ENCODE measurements around the gene ZNF467. TPM values are rescaled to one million over a fixed set of nuclear protein-coding genes. Genes with fewer than 3 reads are reported as not detected.

Gene ZNF467, protein sequence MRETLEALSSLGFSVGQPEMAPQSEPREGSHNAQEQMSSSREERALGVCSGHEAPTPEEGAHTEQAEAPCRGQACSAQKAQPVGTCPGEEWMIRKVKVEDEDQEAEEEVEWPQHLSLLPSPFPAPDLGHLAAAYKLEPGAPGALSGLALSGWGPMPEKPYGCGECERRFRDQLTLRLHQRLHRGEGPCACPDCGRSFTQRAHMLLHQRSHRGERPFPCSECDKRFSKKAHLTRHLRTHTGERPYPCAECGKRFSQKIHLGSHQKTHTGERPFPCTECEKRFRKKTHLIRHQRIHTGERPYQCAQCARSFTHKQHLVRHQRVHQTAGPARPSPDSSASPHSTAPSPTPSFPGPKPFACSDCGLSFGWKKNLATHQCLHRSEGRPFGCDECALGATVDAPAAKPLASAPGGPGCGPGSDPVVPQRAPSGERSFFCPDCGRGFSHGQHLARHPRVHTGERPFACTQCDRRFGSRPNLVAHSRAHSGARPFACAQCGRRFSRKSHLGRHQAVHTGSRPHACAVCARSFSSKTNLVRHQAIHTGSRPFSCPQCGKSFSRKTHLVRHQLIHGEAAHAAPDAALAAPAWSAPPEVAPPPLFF
- 2.1 TPM for total RNA-seq

DNA sequence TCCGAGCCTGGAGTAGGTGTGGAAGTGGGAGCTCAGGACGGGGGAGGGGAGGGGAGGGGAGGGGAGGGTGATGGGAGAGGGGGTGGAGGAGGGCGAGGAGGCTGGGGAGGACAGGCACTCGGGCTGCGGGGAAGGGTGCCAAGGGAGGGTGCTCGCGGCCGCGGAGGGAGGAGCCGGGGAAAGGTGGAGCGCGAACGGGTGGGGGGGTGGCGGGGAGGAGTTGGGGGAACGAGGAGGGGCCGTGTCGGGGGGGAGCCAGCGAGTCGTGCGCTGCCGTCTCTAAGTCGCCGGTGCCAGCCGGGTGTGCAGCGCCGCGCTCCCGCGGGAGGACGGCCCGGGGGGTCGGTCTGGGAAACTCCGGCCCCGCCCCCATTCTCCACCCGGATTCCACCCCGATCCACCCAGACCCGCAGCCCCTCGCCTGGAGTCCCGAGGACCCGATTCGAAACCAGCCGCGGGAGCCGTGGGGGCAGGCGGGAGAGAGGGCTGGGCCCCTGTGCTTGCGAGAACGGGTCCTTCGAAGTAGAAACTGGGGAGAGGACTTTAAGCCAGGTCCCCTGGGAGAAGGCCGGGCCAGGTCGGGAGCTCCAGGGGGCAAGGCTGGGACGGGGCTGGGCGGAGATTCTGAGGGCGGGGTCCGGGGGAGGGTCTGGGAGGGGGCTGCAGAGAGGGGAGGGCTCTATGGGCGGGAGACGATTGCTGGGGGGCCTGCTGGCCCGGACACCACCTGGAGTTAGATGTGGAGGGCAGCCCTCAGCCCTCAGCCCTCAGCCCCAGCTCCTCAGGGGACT is at the start of gene ZNF467:
TSS of gene ZNF467 (minus strand) at position 143 of the 791 bp plus-strand sequence. CDS start 2,556 bp downstream, outside the sequence.
- H3K9ac ChIP-seq (ENCODE audit: low read depth in 1 of 3, low read length in 3 of 3) = peak within 1 kb of the TSS in 2 of 3 donors; percentile 38 to 57
- peak within 1 kb of the TSS; percentile 38 to 66 (median 63) for H3K4me3 ChIP-seq (ENCODE audit: low read length in 3 of 3)
- peaks cover 9 to 16% (median 14%) of the 10 kb centered on the region in 3 donors for H3K4me1 ChIP-seq (ENCODE audit: control insufficient read depth in 3 of 3, insufficient read depth in 3 of 3, low read length in 3 of 3)
- H3K27ac ChIP-seq (ENCODE audit: low read depth, low read length) = no peak within 1 kb of the TSS
- peaks cover 0 to 15% (median 0%) of the 10 kb centered on the region in 3 donors for H3K27me3 ChIP-seq (ENCODE audit: control insufficient read depth in 3 of 3, insufficient read depth in 3 of 3, low read length in 3 of 3)
- no peaks in the 10 kb centered on the region for H3K36me3 ChIP-seq (ENCODE audit: control insufficient read depth in 3 of 3, insufficient read depth in 3 of 3, low read length in 3 of 3)
- H3K9me3 ChIP-seq (ENCODE audit: control insufficient read depth in 3 of 3, low read length in 3 of 3) = no peaks in the 10 kb centered on the region

GRCh38 chr7:149822353-149822943 is 49.1 kb upstream of the ZNF467 start:
- Histone ChIP-seq H3K9ac (ENCODE audit: low read depth in 1 of 3, low read length in 3 of 3) (no peak overlapping the region), H3K4me3 (ENCODE audit: low read length in 3 of 3) (no peak overlapping the region), H3K27me3 (ENCODE audit: control insufficient read depth in 3 of 3, insufficient read depth in 3 of 3, low read length in 3 of 3) (peaks cover 0 to 18% (median 0%) of the 10 kb centered on the region in 3 donors), H3K36me3 (ENCODE audit: control insufficient read depth in 3 of 3, insufficient read depth in 3 of 3, low read length in 3 of 3) (no peaks in the 10 kb centered on the region), H3K27ac (ENCODE audit: low read depth, low read length) (no peak overlapping the region), H3K4me1 (ENCODE audit: control insufficient read depth in 3 of 3, insufficient read depth in 3 of 3, low read length in 3 of 3) (peaks cover 6 to 11% (median 8%) of the 10 kb centered on the region in 3 donors), H3K9me3 (ENCODE audit: control insufficient read depth in 3 of 3, low read length in 3 of 3) (no peaks in the 10 kb centered on the region)

DNA sequence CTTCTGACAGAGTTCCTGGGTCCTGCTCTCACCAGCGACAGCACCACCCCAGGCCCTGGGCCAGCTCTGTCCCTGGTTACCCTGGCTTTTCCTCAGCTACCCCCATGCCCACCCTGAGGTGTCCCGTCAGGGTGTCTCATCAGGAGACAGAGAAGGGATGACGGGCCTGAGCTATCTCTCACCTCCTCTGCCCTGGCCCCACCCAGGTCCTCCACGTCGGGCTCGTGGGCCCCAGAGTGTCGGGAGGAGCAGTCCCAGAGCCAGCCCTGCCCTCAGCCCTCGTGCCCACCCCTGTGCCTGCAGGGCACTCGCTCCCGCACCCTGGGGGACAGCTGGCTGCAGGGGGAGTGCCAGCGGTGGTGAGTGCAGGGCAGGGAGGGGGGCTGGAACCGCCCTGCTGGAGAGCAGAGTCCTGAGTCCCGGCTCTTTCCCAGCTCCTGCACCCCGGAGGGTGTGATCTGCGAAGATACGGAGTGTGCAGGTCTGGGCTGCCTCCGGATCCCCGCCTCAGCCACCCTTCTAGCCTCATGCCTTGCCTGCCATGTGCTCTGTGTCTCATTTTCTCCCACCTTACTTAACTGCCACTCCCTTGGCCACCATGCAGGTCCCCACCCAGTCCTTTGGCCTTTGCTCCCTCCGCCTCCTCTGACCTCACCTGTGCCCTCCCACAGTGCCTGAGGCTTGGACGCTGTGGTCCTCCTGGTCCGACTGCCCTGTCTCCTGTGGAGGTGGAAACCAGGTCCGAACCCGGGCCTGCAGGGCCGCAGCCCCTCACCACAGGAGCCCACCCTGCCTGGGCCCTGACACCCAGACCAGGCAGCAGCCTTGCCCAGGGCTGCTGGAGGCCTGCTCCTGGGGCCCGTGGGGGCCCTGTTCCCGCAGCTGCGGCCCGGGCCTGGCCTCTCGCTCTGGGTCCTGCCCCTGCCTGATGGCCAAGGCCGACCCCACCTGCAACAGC is 48.1 kb upstream of the ZNF467 start:
- H3K9ac ChIP-seq (ENCODE audit: low read depth in 1 of 3, low read length in 3 of 3) = peak overlapping the region in 1 of 3 donors; percentile 25
- no peak overlapping the region for H3K27ac ChIP-seq (ENCODE audit: low read depth, low read length)
- peaks cover 6 to 11% (median 8%) of the 10 kb centered on the region in 3 donors for H3K4me1 ChIP-seq (ENCODE audit: control insufficient read depth in 3 of 3, insufficient read depth in 3 of 3, low read length in 3 of 3)
- H3K4me3 ChIP-seq (ENCODE audit: low read length in 3 of 3) = no peak overlapping the region
- H3K9me3 ChIP-seq (ENCODE audit: control insufficient read depth in 3 of 3, low read length in 3 of 3) = no peaks in the 10 kb centered on the region
- no peaks in the 10 kb centered on the region for H3K36me3 ChIP-seq (ENCODE audit: control insufficient read depth in 3 of 3, insufficient read depth in 3 of 3, low read length in 3 of 3)
- peaks cover 0 to 19% (median 0%) of the 10 kb centered on the region in 3 donors for H3K27me3 ChIP-seq (ENCODE audit: control insufficient read depth in 3 of 3, insufficient read depth in 3 of 3, low read length in 3 of 3)

DNA sequence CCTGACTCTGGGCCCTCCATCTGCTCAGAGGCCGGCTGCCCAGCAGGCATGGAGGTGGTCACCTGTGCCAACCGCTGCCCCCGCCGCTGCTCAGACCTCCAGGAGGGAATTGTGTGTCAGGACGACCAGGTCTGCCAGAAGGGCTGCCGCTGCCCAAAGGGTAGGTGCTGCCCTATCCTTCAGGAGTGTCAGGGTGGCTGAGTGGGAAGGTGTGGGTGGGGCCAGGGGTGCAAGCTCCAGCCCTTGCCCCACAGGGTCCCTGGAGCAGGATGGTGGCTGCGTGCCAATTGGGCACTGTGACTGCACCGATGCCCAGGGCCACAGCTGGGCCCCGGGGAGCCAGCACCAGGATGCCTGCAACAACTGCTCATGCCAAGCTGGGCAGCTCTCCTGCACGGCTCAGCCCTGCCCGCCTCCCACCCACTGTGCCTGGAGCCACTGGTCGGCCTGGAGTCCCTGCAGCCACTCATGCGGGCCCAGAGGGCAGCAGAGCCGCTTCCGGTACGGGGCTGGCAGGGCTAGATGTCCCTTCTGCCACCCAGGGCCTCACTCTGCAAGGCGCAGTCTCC is 47.3 kb upstream of the ZNF467 start:
- H3K4me1 ChIP-seq (ENCODE audit: control insufficient read depth in 3 of 3, insufficient read depth in 3 of 3, low read length in 3 of 3) = peaks cover 2 to 5% (median 4%) of the 10 kb centered on the region in 3 donors
- no peaks in the 10 kb centered on the region for H3K9me3 ChIP-seq (ENCODE audit: control insufficient read depth in 3 of 3, low read length in 3 of 3)
- peaks cover 0 to 19% (median 0%) of the 10 kb centered on the region in 3 donors for H3K27me3 ChIP-seq (ENCODE audit: control insufficient read depth in 3 of 3, insufficient read depth in 3 of 3, low read length in 3 of 3)
- H3K36me3 ChIP-seq (ENCODE audit: control insufficient read depth in 3 of 3, insufficient read depth in 3 of 3, low read length in 3 of 3) = no peaks in the 10 kb centered on the region
- H3K4me3 ChIP-seq (ENCODE audit: low read length in 3 of 3) = no peak overlapping the region
- H3K27ac ChIP-seq (ENCODE audit: low read depth, low read length) = no peak overlapping the region
- peak overlapping the region in 1 of 3 donors; percentile 25 for H3K9ac ChIP-seq (ENCODE audit: low read depth in 1 of 3, low read length in 3 of 3)

DNA sequence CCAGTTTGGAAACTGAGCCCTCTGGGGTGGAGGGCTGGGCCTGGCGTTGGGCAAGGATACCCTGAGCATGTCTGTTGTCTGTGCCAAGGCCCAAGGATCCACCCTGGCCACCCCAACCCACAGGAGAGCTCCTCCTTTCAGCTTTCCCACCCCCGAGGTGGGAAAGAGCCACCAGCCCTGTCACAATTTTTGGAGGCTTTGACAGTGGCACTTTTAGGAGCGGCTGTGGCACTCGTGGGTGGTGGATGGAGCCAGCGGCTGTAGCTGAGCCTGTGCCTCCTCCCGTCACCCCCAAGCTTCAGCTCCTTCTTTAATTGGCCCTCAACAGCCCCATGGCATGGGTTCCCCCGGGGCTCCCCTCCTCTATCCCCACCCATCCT is 46.6 kb upstream of the ZNF467 start:
- H3K36me3 ChIP-seq (ENCODE audit: control insufficient read depth in 3 of 3, insufficient read depth in 3 of 3, low read length in 3 of 3) = no peaks in the 10 kb centered on the region
- H3K4me3 ChIP-seq (ENCODE audit: low read length in 3 of 3) = no peak overlapping the region

DNA sequence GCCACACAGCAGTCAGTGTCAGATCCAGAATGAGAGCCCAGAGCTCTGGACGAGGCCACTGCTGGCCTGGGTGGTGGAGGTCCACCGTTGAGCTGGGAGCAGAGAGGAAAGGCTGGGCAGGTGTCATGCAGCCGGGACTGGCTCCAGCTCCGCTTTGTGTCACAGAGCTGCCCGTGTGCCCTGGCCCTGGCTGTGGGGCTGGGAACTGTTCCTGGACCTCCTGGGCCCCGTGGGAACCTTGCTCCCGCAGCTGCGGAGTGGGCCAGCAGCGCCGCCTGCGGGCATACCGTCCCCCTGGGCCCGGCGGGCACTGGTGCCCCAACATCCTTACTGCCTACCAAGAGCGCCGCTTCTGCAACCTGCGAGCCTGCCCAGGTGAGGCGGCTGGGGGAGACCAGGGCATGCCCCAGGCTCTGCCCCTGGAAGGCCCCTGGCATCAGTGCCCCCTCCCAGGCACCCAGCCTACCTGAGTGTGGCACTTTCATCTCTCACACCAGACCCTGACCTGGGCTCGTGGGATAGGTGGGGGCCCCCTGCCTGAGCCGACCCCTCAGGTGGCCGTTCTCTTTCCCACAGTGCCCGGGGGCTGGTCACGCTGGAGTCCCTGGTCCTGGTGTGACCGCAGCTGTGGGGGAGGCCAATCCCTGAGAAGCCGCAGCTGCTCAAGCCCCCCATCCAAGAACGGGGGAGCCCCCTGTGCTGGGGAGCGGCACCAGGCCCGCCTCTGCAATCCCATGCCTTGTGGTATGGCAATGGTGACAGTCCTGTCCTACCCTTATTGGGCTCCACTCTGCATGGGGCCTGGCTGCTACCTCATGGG is 46.0 kb upstream of the ZNF467 start:
- Histone ChIP-seq H3K9me3 (ENCODE audit: control insufficient read depth in 3 of 3, low read length in 3 of 3) (no peaks in the 10 kb centered on the region), H3K36me3 (ENCODE audit: control insufficient read depth in 3 of 3, insufficient read depth in 3 of 3, low read length in 3 of 3) (no peaks in the 10 kb centered on the region), H3K27ac (ENCODE audit: low read depth, low read length) (no peak overlapping the region), H3K4me1 (ENCODE audit: control insufficient read depth in 3 of 3, insufficient read depth in 3 of 3, low read length in 3 of 3) (no peaks in the 10 kb centered on the region), H3K4me3 (ENCODE audit: low read length in 3 of 3) (no peak overlapping the region), H3K9ac (ENCODE audit: low read depth in 1 of 3, low read length in 3 of 3) (no peak overlapping the region), H3K27me3 (ENCODE audit: control insufficient read depth in 3 of 3, insufficient read depth in 3 of 3, low read length in 3 of 3) (peaks cover 0 to 19% (median 0%) of the 10 kb centered on the region in 3 donors)

More for the DNA sequence above, 46.6 kb upstream of the ZNF467 start:
- Histone ChIP-seq H3K9ac (ENCODE audit: low read depth in 1 of 3, low read length in 3 of 3) (no peak overlapping the region), H3K27ac (ENCODE audit: low read depth, low read length) (no peak overlapping the region), H3K27me3 (ENCODE audit: control insufficient read depth in 3 of 3, insufficient read depth in 3 of 3, low read length in 3 of 3) (peaks cover 0 to 19% (median 0%) of the 10 kb centered on the region in 3 donors), H3K9me3 (ENCODE audit: control insufficient read depth in 3 of 3, low read length in 3 of 3) (no peaks in the 10 kb centered on the region), H3K4me1 (ENCODE audit: control insufficient read depth in 3 of 3, insufficient read depth in 3 of 3, low read length in 3 of 3) (no peaks in the 10 kb centered on the region)

- no peak overlapping the region for H3K4me3 ChIP-seq (ENCODE audit: low read length in 3 of 3)
- H3K36me3 ChIP-seq (ENCODE audit: control insufficient read depth in 3 of 3, insufficient read depth in 3 of 3, low read length in 3 of 3) = no peaks in the 10 kb centered on the region
- peaks cover 0 to 14% (median 0%) of the 10 kb centered on the region in 3 donors for H3K27me3 ChIP-seq (ENCODE audit: control insufficient read depth in 3 of 3, insufficient read depth in 3 of 3, low read length in 3 of 3)
- no peak overlapping the region for H3K27ac ChIP-seq (ENCODE audit: low read depth, low read length)
- no peaks in the 10 kb centered on the region for H3K4me1 ChIP-seq (ENCODE audit: control insufficient read depth in 3 of 3, insufficient read depth in 3 of 3, low read length in 3 of 3)
- H3K9me3 ChIP-seq (ENCODE audit: control insufficient read depth in 3 of 3, low read length in 3 of 3) = no peaks in the 10 kb centered on the region
- H3K9ac ChIP-seq (ENCODE audit: low read depth in 1 of 3, low read length in 3 of 3) = no peak overlapping the region
Observed at GRCh38 chr7:149818536-149818840, 45.1 kb upstream of the ZNF467 start.

DNA sequence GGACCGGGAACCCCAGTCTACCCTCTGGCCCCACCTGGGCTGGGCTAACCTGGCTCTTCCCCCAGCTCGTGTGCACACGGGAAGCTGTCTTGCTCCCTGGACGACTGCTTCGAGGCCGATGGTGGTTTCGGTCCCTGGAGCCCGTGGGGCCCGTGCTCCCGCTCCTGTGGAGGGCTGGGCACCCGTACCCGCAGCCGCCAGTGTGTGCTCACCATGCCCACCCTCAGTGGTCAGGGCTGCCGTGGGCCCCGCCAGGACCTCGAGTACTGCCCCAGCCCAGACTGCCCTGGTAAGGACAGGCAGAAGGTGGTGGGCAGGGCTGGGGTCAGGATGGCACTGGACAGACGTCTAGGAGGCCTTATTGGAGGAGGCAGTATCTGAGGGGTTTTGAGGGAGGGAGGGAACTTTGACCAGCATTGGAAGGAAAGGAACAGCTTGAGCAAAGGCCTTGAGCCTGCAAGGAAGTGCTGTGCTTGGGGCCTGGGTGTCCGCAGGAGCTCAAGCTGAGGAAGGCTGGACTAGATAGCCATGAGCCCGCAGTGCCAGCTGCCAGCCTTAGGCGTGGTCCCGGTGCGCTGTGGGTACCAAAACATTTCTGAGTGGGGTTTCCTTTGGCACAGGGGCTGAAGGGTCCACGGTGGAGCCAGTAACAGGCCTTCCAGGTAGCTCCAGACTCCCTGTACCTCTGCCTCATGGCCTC is 44.6 kb upstream of the ZNF467 start:
- Histone ChIP-seq H3K27me3 (ENCODE audit: control insufficient read depth in 3 of 3, insufficient read depth in 3 of 3, low read length in 3 of 3) (peaks cover 0 to 12% (median 0%) of the 10 kb centered on the region in 3 donors), H3K9ac (ENCODE audit: low read depth in 1 of 3, low read length in 3 of 3) (no peak overlapping the region), H3K36me3 (ENCODE audit: control insufficient read depth in 3 of 3, insufficient read depth in 3 of 3, low read length in 3 of 3) (no peaks in the 10 kb centered on the region)

More for the DNA sequence above, 44.6 kb upstream of the ZNF467 start:
- no peaks in the 10 kb centered on the region for H3K4me1 ChIP-seq (ENCODE audit: control insufficient read depth in 3 of 3, insufficient read depth in 3 of 3, low read length in 3 of 3)
- H3K9me3 ChIP-seq (ENCODE audit: control insufficient read depth in 3 of 3, low read length in 3 of 3) = no peaks in the 10 kb centered on the region
- no peak overlapping the region for H3K27ac ChIP-seq (ENCODE audit: low read depth, low read length)
- no peak overlapping the region for H3K4me3 ChIP-seq (ENCODE audit: low read length in 3 of 3)

Measured in skeletal muscle tissue (tissue), 4 donors.